NCI-H128 (cell line): Measurements from ENCODE around the gene ZDHHC23.

Experiments used
- DNase-seq: peaks from one replicate; lab custom pipeline; 2025; ENCODE audit not compliant: unreplicated experiment; lab: John Stamatoyannopoulos, UW

Gene ZDHHC23, protein sequence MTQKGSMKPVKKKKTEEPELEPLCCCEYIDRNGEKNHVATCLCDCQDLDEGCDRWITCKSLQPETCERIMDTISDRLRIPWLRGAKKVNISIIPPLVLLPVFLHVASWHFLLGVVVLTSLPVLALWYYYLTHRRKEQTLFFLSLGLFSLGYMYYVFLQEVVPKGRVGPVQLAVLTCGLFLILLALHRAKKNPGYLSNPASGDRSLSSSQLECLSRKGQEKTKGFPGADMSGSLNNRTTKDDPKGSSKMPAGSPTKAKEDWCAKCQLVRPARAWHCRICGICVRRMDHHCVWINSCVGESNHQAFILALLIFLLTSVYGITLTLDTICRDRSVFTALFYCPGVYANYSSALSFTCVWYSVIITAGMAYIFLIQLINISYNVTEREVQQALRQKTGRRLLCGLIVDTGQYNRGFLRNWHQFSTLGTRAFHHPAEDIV

DNA sequence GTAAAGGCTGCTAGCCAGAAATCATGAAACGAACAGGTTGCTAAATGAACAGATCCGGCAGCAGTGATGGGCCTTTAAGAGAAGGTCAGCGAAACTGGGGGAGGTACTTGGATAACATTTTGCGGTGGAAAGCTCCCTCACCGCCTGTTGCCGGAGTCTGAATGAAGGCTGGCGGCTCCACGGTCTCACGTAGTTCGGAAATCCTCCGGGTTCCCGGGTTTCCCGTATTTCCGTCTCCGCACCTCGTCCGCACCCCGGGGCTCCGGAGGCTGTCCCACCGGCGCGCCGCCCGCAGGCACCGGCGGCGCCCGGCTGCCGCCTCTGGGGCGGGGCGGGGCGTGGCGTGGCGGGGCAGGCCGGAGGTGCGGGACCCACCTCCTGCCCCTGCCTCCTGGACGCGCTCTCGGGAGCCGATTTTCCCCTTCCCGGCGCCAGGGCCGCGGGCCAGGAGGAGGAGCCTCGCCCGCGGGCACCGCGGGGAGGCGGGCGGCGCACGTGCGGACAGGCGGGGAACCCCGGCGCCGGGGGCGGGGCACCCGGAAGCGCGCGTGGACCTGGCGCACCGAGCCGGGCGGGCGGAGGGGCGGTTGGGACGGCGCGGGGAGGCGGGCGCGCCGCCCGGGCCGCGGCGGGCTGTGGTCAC lies at the start of gene ZDHHC23:
TSS of gene ZDHHC23 (plus strand) at position 642 of the 643 bp plus-strand sequence. CDS start 790 bp downstream, outside the sequence.
- DNase-seq, result peak; percentile 70

GRCh38 chr3:113898892-113899291 lies 48.9 kb upstream of the ZDHHC23 start:
- no peak for DNase-seq

DNA sequence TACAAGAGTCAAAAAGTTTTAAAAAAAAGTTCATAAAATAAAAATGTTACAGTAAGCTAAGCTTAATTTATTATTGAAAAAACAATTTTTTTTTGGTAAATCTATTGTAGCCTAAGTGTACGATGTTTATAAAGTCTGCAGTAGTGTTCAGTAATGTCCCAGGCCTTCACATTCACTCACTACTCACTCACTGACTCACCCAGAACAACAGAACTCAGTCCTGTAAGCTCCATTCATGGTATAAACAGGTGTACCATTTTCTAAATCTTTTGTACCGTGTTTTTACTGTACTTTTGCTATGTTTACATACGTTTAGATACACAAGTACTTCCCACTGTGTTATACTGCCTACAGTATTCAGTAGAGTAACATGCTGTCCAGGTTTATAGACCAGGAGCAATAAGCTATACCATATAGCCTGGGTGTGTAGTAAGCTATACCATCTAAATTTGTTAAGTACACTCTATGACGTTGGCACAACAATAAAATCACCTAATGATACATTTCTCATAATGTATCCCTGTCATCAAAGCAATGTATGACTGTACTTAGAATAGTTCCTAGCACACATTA lies 41.2 kb upstream of the ZDHHC23 start:
- DNase-seq, result no peak

DNA sequence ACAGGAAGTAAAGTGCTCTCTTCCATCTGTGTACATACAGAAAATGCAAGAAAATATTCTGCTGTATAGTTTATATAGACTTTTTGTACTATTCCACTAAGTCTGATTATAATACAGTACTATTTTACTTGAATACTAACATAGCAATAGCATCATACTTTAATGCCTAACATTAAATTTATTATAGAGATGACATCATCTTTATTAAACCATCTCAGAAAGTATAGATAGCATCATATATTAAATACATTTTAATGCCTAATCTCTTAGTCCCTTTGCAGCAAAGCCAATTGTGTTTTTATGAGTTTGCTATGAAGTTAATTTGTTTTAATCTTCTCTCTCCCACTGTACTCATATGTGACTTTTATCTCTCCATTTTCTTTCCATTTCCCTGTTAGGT lies 39.7 kb upstream of the ZDHHC23 start:
- DNase-seq, result no peak

GRCh38 chr3:113910966-113911365 lies 36.8 kb upstream of the ZDHHC23 start:
- no peak for DNase-seq

DNA sequence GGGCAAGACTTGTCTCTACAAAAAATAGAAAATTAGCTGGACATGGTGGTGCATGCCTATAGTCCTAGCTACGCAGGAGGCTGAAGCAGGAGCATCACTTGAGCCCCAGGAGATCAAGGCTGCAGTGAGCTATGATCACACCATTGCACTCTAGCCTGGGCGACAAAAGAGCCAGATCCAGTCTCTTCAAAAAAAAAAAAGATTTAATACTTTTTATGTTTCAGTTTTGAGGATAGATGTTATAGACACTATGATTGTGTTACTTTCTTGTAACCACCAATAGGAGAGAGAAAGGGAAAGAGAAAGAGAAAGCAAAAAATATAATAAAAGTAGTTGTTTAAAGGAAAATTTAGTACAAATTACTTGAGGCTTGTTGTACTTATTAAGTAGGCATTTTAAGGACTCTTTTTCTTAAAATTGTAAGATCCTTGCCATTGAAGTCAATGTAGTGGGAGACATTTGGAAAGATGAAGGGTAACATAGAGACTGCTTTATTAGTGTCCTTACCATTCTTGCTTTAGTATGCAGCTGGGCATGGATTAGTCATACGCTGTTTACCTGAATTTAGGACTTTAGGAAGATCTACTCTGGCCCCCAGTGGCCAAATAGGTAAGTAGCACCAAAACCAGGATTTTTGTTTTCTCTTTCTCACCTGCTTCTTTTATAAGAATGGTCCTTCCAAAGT lies 35.1 kb upstream of the ZDHHC23 start:
- peak; percentile 8 for DNase-seq

GRCh38 chr3:113914646-113915045 lies 33.2 kb upstream of the ZDHHC23 start:
- no peak for DNase-seq

DNA sequence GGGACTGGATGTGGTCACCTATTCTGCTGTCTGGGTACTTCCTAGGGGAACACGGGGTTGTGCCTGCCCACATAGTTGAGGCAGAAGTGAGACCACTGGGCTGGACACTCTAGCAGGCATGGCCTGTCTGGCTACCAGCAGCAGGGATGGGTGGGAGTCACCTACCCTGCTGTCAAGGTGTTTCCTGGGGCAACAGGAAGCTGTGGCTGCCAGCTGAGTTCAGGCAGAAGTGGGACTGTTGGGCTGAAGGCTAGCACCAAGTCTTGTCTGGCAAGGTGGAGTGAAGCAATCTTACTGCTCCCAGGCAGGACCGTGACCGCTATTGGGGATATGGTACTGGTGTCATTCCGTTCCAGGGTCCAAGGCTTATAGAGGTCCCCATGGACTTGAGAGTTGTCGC lies 20.3 kb upstream of the ZDHHC23 start:
- DNase-seq, result no peak

DNA sequence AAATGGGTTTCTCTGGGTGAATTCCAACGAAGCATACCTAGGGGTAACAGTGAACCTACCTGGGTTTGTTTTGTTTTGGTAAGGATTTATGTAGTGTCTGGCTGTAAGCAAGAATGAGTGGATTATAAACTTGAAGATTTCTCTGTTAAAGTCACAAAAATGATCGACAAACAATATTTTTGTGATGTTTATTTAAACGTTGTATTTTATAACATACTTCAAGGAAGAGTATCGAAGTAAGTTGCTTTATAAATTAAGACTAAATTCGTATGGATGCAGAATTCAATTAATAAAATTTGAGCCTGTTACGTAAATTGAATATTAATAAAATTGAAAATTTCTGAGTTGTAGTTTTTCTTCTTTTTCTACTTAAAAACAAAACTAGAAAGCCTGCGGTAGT lies 982 bp upstream of the ZDHHC23 start:
- no peak for DNase-seq

DNA sequence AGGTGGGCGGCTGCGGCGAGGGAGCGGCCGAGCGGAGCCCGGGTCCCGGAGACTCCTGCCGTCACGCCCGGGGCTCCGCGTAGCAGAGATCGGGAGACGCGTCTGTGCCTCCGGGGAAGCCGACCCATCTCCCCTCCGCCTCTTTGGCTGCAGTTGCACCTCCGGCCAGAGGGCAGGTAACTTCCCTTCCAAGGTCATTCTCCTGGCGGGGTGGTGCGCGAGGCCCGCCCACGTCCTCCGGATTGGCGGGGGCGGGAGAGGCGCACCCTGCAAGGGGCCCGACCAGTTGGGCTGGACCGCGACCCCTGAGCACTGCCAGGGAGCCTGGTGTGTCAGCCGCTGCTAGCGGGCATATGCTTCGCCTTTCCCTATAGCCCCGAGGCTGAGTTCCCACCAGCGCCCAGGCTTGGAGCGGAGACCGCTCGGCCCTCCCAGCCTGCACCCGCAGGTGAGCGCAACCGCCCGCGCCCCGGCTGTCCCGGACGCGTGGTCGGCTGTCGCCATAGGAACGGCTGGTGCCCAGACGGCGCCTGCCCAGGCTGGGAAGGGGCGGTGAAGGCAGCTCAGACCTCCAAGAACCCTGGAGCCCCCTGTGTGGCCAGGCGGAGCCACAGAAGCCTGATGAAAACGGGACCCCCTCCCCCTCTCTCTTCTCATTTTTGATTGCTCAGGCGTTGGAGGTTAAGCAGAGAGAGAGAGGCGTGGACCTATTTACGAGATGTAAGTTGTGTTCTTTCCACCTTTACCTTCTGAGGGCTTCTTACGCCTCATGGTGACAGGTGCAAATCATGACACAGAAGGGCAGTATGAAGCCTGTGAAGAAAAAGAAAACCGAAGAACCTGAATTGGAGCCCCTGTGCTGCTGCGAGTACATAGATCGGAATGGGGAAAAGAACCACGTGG lies 453 bp downstream of the ZDHHC23 start:
- peak; percentile 24 for DNase-seq

DNA sequence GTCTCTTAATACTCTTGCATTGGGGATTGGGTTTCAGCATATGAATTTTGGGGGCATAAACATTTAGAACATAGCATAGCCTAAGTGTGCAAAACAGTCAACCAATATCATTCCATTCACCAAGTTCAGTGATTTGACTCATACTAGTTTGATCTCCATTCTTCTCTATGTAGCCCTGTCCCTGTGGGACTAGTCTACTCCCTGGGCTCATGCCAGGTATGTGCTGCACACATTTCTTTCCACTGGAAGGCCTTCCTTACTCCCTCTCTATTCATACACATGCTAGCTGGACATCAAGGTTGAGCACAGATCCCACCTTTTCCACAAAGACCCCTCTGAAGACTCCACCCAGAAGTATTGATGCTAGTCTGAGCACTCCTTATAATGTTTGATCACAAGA lies 5.1 kb downstream of the ZDHHC23 start:
- DNase-seq, result no peak

DNA sequence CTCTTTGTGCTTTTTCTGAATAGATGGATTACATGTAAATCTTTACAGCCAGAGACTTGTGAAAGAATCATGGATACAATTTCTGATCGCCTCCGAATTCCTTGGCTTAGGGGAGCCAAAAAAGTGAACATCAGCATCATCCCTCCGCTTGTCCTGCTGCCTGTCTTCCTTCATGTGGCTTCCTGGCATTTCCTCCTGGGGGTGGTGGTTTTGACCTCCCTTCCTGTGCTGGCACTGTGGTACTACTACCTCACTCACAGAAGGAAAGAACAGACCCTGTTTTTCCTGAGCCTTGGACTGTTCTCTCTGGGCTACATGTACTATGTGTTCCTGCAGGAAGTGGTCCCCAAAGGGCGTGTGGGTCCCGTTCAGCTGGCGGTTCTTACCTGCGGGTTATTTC lies 5.9 kb downstream of the ZDHHC23 start:
- DNase-seq, result no peak

DNA sequence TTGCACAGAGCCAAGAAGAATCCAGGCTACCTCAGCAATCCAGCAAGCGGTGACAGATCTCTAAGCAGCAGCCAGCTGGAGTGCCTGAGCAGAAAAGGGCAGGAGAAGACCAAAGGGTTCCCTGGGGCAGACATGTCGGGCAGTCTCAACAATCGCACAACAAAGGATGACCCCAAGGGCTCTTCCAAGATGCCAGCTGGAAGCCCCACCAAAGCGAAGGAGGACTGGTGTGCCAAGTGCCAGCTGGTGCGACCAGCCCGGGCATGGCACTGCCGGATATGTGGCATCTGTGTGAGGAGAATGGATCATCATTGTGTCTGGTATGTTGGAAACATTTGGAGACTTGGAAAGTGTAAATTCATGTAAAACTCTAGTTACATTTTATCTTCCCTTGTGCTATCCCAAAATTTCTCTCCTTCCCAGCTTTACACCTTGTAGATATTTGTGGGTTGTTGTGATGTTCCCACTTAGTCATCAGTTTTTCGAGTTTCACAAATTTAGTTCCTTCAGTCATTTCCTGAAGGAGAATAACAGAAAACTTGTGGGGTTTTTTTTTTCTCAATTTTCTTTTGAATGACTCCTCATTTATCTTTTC lies 6.4 kb downstream of the ZDHHC23 start:
- no peak for DNase-seq

DNA sequence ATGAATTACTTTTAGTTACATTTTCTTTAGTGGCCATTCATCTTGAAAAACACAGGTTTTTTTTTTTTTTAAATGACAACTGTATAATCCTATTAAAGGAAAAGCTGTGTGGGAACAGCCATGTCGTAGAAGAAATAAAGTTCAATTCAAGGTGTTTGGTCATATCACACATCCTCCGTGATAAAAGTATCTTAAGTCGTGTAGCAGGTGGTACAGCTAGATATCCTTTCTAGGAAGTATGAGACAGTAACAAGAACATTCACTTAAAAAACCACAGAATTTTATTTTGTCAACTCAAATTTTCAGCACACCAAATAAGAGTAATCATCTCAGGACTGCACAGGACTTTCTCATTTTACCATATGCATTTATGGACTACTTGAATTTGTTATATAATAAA lies 16.1 kb downstream of the ZDHHC23 start:
- DNase-seq, result no peak

GRCh38 chr3:113966172-113966571 lies 18.4 kb downstream of the ZDHHC23 start:
- DNase-seq, result no peak

- no peak for DNase-seq
Measured at GRCh38 chr3:113968986-113969385, 21.2 kb downstream of the ZDHHC23 start.

GRCh38 chr3:113977822-113978221 lies 30.0 kb downstream of the ZDHHC23 start:
- DNase-seq, result no peak

DNA sequence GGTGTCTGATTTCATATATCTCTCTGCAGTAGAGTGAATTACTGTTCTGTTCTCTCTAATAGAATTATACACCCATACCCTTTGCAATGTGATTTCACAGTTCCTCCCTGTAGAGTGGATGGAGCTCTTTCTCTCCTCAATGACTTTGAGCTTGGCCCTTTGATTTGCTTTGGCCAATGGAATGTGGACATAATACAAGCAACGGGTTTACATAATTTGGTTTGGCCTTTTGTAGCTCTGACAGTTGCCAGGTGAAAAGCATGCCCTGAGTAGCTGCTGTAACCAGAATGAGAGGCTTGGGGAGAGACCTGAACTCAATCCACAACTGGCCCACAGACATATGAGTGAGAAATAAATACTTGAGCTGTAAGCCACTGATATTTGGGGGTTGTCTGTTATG lies 32.1 kb downstream of the ZDHHC23 start:
- DNase-seq, result no peak

DNA sequence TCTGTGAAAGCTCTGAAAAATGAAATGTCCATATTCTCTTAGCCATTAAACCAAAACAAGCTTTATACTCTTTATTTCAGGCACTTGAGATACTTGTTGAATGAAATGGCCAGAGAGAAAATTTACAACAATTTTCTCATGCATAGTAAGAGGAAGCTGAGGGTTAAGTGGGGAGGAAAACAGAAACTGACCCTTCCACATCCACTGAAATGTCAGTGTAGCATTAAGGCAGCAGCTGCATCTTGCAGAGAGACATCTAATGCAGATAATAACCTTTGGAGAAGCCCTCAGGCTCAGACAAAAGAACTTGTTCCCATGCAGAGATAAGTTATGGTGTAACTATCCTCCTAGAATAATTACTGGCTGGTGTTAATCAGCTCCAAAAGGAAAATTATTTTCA lies 34.0 kb downstream of the ZDHHC23 start:
- no peak for DNase-seq

- no peak for DNase-seq
Measured at GRCh38 chr3:113983544-113983943, 35.7 kb downstream of the ZDHHC23 start.
